Panc1 (cell line): ENCODE measurements around the gene HJURP.

ENCODE experiments used
- POLR2AphosphoS5 ChIP-seq: IDR thresholded peaks from 2 replicates; pipeline ENCODE4 v1.6.1; 2012; ENCODE audit warnings: mild to moderate bottlenecking, low read depth, low read length, moderate library complexity
- TF ChIP-seq, protein P1 (sequence below): fragments of 450-650 bp; IDR thresholded peaks from 2 replicates; pipeline ENCODE4 v1.5.1; 2017; ENCODE audit warnings: mild to moderate bottlenecking
- TF ChIP-seq, protein P2 (sequence below), 2 experiments: IDR thresholded peaks; 2 replicates each; pipeline ENCODE4 v1.6.1; 2011 to 2012; ENCODE audit warnings: low read depth in 2 of 2, control low read depth in 1 of 2, low read length in 1 of 2, mild to moderate bottlenecking in 1 of 2, moderate library complexity in 1 of 2; ENCODE audit not compliant: insufficient read depth in 1 of 2

DNA sequence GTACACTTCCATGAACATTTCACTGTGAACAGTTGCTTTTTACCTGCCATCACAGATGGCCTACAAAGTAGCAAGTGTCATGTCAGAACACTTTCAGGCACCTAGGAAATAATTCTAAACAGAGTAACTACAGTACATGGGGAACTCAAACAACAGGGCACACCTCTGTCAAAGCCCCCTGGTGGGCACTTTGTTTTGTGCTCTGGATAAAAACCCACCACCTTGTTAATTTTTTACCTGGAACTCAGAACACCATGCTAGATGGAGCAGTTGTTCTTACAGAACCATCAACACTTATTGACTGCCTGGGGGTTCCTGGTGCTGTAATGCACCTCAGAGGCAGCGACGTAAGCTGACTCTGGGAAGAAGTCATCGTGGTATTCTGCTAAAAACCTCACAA is 11.5 kb upstream of the HJURP start:
- TF ChIP-seq, protein P1, sequence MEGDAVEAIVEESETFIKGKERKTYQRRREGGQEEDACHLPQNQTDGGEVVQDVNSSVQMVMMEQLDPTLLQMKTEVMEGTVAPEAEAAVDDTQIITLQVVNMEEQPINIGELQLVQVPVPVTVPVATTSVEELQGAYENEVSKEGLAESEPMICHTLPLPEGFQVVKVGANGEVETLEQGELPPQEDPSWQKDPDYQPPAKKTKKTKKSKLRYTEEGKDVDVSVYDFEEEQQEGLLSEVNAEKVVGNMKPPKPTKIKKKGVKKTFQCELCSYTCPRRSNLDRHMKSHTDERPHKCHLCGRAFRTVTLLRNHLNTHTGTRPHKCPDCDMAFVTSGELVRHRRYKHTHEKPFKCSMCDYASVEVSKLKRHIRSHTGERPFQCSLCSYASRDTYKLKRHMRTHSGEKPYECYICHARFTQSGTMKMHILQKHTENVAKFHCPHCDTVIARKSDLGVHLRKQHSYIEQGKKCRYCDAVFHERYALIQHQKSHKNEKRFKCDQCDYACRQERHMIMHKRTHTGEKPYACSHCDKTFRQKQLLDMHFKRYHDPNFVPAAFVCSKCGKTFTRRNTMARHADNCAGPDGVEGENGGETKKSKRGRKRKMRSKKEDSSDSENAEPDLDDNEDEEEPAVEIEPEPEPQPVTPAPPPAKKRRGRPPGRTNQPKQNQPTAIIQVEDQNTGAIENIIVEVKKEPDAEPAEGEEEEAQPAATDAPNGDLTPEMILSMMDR: peak; percentile 44
- TF ChIP-seq, protein P2, sequence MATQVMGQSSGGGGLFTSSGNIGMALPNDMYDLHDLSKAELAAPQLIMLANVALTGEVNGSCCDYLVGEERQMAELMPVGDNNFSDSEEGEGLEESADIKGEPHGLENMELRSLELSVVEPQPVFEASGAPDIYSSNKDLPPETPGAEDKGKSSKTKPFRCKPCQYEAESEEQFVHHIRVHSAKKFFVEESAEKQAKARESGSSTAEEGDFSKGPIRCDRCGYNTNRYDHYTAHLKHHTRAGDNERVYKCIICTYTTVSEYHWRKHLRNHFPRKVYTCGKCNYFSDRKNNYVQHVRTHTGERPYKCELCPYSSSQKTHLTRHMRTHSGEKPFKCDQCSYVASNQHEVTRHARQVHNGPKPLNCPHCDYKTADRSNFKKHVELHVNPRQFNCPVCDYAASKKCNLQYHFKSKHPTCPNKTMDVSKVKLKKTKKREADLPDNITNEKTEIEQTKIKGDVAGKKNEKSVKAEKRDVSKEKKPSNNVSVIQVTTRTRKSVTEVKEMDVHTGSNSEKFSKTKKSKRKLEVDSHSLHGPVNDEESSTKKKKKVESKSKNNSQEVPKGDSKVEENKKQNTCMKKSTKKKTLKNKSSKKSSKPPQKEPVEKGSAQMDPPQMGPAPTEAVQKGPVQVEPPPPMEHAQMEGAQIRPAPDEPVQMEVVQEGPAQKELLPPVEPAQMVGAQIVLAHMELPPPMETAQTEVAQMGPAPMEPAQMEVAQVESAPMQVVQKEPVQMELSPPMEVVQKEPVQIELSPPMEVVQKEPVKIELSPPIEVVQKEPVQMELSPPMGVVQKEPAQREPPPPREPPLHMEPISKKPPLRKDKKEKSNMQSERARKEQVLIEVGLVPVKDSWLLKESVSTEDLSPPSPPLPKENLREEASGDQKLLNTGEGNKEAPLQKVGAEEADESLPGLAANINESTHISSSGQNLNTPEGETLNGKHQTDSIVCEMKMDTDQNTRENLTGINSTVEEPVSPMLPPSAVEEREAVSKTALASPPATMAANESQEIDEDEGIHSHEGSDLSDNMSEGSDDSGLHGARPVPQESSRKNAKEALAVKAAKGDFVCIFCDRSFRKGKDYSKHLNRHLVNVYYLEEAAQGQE (IDR thresholded peaks at IDR 0.05; ENCODE audit: insufficient read depth in 1 of 2, low read depth in 2 of 2, low read length in 1 of 2): no peak
- TF ChIP-seq POLR2AphosphoS5: no peak
